Effector CD4-positive, alpha-beta T cell (primary cell): ENCODE data around the gene SDHA.
"Not testable (repeated sequence)": the region's sequence is repeated elsewhere in the genome, so short reads cannot be mapped to it uniquely, and the experiment has no call there.

ENCODE experiments used
- DNase-seq: peaks from one replicate; pipeline ENCODE4 v3.0.0-alpha.2; 2020

The SDHA gene

DNA sequence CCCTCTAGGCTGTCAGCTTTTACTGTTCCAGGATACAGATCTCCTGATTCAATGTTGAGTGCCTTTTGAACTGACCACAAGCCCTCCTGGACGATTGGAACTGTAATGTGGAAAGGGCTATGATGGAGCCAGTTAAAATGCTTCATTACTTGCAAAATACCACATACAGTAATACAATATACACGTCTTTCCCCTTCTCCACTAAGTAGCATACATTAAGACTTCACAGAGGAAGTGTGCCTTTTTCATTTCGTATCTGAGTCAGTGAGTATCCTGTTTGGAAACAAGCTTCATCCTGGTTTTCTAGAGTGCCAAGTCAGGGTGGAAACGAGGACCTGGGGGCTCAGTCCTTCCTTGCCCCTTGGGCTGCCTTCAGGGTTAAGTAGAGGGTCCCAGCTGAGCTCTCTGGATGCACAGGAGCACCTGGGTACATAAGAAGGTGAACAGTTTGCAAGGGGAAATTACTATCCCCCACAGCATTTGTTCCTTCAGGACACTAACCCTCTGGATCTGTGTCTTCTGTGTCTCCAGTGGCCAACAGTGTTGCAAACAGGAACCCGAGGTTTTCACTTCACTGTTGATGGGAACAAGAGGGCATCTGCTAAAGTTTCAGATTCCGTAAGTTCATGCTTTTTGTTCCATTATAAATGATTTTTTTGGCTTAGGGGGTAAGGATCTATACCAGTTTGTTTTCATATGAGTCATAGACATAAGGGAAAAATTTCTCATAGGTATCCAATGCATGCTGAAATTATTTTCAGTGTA is 5.0 kb downstream of the SDHA start:
- not testable (repeated sequence) for DNase-seq

DNA sequence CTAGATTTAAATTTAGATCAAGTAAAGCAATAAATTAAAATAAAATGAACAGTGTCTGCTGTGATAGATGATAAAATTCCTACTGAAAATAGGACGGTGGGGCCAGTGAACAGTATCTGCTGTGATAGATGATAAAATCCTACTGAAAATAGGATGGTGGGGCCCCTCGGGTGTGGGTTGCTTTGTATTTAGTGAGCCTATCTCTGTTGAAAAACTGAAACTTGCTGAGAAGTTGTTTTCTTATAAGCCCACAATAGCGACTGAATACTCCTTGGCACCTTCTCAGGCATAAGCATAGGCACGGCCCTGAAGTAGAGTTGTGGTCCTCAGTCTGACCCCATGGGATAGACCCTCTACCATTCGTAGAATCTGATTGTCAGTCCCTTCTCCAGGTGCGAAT is 5.7 kb downstream of the SDHA start:
- no peak for DNase-seq

DNA sequence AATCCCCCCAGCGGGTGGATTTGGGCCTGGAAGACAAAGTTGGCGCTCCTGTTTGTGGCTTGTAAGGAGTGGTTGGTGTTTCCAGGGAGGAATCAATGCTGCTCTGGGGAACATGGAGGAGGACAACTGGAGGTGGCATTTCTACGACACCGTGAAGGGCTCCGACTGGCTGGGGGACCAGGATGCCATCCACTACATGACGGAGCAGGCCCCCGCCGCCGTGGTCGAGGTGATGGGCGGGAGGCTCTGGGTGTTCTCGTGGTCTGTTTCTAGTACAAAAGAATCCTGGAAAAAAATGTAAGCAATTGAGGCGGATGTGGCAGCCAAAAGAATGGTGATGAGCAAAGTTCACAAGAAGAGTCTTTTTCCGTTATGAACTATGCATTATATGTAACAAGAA is 7.2 kb downstream of the SDHA start:
- DNase-seq = no peak

DNA sequence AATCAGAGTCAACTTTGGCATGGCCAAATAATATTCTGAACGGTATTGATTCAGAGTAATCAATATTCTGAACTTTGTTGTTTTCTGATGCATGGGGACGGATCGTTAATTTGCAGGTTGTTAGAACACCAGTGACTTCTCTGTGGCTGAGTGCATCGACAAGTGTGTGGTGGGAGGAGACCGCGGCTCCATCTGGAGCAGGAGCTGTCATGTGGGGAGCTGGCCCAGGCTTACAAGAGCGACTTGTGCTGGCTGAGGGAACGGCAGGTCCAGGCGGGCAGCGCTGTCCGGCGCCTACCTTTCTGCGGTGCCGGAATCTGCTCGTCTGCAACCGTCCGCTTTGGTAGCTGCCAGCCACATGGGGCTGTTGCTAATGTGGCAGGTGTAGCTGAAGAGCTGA is 9.3 kb downstream of the SDHA start:
- DNase-seq = not testable (repeated sequence)

DNA sequence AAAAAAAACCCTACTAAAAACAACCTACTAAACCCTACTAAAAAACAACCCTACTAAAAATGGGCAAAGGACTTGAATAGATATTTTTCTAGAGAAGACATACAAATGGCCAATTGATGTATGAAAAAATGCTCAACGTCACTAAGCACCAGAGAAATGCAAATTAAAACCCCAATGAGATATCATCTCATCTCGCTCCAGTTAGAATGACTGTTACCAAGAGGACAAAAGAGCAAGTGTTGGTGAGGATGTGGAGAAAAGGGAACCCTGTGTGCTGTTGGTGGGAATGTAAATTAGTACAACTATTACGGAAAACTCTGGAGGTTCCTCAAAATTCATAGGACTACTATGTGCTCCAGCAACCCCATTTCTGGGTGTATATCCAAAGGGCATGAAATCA is 10.8 kb downstream of the SDHA start:
- no peak for DNase-seq

DNA sequence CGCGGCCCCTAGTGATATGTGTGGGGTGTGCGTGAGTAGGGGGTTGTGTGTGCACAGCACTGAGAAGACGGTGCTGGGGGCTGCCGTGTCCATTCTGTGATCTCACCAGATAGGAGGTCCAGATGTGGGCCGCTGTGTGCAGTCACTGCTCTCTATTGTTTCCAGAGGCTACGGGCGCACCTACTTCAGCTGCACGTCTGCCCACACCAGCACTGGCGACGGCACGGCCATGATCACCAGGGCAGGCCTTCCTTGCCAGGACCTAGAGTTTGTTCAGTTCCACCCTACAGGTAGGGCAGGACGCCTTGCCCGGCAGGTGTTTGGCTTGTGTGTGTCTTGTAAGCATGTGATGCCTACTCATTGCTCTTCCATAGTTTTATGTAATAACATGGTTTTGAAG is 12.6 kb downstream of the SDHA start:
- no peak for DNase-seq

DNA sequence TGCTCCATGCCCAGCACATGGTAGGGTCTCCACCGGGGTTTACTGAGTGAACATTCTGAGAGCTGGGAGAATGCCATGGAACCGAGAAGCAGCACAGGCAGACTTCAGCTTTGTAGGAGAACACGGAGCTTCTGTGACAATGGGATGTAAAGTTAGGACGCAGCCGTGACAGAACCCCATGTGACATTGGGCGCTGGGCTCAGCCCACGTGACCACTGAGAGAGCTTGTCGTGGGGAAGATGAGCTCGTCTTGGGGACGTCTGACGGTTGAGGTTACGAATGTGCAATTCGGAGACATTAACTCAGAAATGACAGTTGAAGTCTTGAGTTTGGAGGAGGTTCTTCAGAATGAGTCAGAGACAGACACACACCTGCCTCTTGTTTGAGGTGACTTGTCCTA is 13.5 kb downstream of the SDHA start:
- DNase-seq = no peak

DNA sequence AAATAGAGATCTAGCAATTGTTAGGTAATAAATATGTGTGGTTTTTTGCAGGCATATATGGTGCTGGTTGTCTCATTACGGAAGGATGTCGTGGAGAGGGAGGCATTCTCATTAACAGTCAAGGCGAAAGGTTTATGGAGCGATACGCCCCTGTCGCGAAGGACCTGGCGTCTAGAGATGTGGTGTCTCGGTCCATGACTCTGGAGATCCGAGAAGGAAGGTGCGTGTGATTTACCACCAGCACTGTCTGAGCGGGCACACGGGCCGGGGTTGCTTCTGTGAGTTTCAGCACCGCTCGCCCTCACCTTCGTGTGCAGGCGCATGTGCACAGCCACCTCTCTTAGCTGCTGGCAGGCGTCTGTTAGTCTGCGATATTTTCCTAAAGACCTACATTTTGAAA is 15.3 kb downstream of the SDHA start:
- not testable (repeated sequence) for DNase-seq

DNA sequence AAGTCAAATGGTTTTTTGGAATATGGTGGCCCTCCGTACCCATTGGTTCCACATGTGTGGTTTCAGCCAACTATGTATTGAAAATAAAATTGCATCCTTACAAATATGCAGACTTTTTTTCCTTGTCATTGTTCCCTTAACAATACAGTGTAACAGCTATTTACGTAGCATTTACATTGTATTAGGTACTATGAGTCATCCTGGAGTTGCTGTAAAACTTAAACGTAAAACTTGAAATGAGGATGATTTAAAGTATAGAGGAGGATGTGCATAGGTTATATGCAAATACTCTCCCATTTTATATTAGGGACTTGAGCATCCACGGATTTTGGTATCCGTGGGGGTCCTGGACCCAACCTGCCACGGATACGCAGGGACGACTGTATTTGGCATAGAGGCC is 16.3 kb downstream of the SDHA start:
- no peak for DNase-seq

DNA sequence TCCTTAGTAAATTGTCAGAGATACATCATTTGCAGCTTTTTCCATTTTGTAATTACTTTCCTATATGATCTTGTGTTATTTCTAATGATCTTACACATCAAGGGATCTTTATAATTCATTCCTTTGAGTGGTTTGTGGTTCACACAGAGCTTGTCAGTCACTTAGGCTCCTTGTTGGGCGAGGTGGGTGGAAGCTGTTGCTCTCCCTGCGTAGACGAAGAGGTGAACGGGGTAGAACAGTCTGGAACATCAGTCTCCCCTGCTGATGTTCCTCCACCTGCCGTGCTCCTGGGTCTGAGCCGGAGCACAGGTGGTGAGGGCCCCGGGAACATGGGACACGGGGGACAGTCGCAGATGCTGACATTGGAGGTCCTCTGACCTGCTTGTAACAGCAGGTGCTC is 17.4 kb downstream of the SDHA start:
- DNase-seq = not testable (repeated sequence)

DNA sequence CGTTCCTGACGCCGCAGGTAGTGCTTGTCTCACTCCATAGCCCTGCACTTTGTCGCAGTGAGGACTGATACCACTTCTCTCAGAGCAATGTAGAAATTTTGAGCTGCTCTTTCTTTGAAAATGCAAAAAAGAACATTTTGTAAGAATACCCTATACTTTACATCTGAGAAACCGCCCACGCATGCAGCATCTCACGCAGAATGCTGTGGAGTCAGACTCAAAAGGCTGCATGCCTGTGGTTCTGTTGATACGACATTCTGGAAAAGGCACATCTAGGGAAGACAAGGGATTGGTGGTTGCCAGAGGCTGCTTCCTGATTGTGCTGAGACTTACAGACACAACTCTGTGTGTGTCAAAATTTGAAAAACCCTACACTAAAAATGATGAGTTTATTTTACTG is 19.8 kb downstream of the SDHA start:
- DNase-seq = not testable (repeated sequence)

DNA sequence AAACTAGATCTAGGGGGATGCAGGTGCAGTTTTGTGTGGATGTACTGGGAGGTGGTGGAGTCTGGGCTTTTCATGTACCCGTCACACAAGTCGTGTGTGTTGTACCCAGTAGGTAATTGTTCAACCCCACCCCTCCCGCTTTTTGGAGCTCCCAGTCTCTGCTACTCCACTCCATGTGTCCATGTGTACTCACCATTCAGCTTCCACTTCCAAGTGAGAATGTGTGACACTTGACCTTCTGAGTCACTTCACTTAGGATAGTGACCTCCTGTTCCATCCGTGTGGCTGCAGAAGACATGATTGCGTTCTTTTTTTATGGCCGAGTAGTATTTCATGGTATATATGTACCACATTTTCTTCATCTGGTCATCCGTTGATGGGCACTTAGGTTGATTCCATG is 22.4 kb downstream of the SDHA start:
- DNase-seq = not testable (repeated sequence)

DNA sequence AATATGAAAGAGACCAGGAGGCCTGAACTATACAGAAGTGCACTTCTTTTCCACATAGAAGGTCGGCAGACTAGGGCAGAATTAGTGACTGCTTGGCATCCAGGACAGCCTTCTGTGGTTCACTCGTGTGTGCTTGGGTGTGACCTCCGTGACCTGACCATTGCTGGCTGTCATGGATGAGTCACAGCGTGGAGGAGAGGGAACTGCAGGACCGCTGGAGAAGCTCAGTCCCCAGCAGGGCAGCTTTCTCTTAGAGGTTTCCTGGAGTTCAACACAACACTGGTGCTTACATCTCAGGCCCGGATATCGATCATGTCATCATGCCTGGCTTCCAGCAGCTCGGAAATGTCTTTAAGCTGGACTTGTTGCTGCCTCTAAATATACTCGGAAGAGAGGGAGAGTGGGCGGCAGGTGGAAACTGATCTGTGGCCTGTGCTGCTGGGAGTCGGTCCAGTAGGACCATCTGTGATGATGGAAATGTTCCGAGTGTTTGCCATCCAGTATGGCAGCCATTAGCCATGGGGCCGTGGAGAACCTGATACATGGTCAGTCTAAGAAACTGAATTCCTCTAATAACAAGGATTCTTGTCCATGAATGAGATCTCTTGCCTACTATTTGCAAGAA is 23.0 kb downstream of the SDHA start:
- DNase-seq = not testable (repeated sequence)

DNA sequence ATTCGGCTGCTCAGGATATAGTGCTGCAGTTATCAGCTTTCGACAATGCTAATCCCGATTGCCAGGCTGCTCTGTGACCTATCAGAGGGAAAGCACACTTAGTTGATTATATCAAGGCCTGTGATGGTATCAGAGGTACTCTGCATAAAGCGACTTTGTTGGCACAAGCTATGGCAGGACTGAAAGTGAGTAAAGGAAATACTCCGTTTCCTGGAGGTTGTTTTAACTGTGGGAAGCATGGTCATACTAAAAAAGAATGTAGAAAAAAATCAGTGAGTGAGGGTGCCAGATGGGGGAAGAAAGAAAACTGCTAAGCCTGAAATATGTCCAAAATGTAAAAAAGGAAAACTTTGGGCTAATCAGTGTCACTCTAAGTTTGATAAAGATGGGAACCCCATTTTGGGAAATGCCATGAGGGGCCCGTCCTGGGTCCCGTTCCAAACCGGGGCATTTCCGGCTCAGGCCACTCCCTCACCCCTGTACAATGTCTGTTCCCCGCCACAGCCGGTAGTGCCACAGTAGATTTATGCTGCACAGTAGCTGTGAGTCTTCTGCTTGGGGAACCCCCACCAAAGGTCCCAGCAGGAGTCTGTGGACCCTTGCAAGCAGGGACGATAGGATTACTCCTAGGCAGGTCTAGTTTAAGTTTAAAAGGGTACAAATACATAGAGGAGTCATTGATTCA is 25.7 kb downstream of the SDHA start:
- not testable (repeated sequence) for DNase-seq

DNA sequence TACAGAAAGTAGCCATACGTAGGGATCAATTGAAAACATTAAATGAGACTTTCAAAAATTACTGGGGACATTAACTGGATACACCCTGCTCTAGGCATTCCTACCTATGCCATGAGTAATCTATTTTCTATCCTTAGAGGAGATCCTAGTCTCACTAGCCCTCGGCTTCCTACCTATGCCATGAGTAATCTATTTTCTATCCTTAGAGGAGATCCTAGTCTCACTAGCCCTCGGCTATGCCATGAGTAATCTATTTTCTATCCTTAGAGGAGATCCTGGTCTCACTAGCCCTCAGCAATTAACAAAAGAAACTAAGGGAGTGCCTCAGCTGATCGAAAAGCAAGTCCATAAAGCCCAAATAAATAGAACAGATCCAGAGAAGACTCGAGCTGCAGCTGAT is 27.6 kb downstream of the SDHA start:
- DNase-seq = not testable (repeated sequence)

DNA sequence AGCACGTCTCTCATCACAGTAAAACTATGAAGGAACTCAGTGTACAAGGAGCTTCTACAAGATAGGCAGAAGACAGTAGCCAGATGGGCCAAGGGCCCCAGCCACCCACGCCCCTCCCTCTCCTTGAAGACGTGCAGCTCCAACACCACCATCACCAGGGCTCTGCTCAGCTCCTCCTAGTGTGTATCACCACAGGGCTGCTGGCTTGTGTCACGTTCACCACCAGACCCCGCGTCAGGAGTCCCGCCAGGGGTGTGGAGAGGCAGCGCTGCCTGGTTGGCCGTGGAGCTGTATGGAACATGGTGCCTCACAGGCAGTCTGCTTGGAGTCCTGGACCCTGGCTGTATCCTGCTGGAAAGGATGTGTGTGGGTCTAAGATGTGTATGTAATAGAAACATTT is 32.3 kb downstream of the SDHA start:
- not testable (repeated sequence) for DNase-seq

DNA sequence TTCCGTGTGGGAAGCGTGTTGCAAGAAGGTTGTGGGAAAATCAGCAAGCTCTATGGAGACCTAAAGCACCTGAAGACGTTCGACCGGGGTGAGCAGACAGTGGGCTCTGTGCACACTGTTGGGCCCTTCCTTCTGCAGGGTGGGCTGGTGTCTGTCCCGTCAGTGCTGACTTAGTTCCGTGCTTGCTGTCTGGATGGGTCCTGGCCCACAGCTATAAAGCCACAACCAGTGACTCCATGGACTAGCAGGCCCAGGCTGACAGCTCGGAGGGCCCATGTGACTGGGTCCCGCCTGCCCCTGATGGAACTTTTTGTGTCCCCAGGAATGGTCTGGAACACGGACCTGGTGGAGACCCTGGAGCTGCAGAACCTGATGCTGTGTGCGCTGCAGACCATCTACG is 32.9 kb downstream of the SDHA start:
- not testable (repeated sequence) for DNase-seq

DNA sequence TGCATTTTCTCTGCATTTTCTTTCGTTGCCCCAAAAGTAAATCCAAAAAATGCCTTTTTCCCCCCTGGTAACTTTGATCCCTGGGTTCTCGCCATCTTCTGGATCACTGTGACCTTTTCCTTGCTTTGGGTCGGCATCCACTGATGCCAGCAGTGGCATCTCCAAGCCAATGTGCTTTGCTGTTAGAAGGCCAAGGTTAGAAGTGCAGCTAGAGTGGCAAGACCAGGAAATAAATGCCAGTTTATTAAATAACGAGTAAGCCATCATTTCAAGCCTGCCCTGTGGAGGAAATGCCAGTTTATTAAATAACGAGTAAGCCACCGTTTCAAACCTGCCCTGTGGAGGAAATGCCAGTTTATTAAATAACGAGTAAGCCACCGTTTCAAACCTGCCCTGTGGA is 33.4 kb downstream of the SDHA start:
- not testable (repeated sequence) for DNase-seq

DNA sequence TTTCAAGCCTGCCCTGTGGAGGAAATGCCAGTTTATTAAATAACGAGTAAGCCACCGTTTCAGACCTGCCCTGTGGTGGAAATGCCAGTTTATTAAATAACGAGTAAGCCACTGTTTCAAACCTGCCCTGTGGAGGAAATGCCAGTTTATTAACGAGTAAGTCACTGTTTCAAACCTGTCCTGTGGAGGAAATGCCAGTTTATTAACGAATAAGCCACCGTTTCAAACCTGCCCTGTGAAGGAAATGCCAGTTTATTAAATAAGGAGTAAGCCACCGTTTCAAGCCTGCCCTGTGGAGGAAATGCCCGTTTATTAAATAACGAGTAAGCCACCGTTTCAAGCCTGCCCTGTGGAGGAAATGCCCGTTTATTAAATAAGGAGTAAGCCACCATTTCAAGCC is 33.9 kb downstream of the SDHA start:
- DNase-seq = not testable (repeated sequence)

DNA sequence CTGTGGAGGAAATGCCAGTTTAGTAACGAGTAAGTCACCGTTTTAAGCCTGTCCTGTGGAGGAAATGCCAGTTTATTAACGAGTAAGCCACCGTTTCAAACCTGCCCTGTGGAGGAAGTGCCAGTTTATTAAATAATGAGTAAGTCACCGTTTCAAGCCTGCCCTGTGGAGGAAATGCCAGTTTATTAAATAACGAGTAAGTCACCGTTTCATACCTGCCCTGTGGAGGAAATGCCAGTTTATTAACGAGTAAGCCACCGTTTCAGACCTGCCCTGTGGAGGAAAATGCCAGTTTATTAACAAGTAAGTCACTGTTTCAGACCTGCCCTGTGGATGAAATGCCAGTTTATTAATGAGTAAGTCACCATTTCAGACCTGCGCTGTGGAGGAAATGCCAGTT is 34.4 kb downstream of the SDHA start:
- no peak for DNase-seq

DNA sequence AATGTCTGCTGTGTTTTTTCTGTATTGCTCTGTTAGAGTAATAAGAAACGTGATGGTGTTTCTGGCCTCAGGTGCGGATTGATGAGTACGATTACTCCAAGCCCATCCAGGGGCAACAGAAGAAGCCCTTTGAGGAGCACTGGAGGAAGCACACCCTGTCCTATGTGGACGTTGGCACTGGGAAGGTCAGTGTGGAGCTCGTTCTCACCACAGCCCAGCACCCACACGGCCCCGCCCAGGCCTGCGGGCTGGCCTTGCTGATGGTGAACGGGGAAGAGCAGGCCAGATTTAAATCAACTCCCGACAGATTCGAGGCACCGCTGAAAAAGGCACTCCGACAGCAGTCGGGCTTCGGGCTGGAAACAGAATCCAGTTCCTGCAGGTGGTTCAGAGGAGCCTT is 36.2 kb downstream of the SDHA start:
- DNase-seq = not testable (repeated sequence)

DNA sequence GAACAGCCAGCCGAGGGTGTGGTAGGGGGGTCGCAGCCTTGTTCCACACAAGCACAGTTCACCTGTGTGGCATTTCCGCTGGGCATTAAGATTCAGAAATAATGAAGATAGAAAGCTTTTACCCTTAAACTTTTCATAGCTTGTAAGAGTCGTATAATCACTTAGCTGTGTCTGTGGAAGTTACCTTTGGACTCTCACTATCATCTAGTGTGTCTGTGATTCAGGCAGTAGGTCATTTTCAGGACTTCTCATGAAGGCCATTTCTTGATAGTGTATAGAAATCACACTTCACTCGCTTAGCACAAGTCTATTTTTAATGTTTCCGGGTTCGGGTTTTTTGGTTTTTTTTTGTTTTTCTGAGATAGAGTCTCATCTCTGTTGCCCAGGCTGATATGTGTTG is 37.0 kb downstream of the SDHA start:
- DNase-seq = not testable (repeated sequence)

DNA sequence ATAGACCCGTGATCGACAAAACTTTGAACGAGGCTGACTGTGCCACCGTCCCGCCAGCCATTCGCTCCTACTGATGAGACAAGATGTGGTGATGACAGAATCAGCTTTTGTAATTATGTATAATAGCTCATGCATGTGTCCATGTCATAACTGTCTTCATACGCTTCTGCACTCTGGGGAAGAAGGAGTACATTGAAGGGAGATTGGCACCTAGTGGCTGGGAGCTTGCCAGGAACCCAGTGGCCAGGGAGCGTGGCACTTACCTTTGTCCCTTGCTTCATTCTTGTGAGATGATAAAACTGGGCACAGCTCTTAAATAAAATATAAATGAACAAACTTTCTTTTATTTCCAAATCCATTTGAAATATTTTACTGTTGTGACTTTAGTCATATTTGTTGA is 38.2 kb downstream of the SDHA start:
- DNase-seq = not testable (repeated sequence)

DNA sequence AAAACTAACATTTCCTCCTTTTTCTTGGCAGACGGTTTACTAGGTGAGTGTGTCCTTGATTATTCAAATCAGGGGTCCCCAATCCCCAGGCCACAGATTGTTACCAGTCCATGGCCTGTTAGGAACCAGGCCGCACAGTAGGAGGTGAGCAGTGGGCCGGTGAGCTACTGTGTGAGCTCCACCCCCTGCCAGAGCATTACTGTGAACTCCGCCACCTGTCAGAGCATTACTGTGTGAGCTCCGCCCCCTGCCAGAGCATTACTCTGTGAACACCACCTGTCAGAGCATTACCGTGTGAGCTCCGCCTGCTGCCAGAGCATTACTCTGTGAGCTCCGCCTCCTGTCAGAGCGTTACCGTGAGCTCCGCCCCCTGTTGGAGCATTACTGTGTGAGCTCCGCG is 39.0 kb downstream of the SDHA start:
- DNase-seq = no peak
